Measurements from ENCODE around the gene GPATCH1.

- no peak for TF ChIP-seq CTCF (IDR thresholded peaks at IDR 0.05; ENCODE audit: borderline replicate concordance, extremely low read depth, low read length, poor library complexity, severe bottlenecking)
- no peak for TF ChIP-seq EZH2 (IDR thresholded peaks at IDR 0.05; ENCODE audit: borderline replicate concordance, low read depth, low read length, severe bottlenecking)
These were observed 17.1 kb upstream of the GPATCH1 start for GRCh38 chr19:33063753-33064457.
